GM23338 (cell line): ENCODE results near the gene SPNS3. TPM values are rescaled to one million over a fixed set of nuclear protein-coding genes. Genes with fewer than 3 reads are reported as not detected.

Experiments used
- ATAC-seq: fragments of 200-7000 bp; cut with Tn5 transposase; 3 replicates; pipeline ENCODE4 v1.9.1; 2020
- DNase-seq: peaks from one replicate; pipeline ENCODE4 v3.0.0-alpha.2; 2015; ENCODE audit warnings: low spot score
- H2AFZ ChIP-seq: fragments of 200-600 bp; sonication (generic); 2 replicates; pipeline ENCODE4 v1.8.0; 2016; ENCODE audit warnings: antibody characterized with exemption, mild to moderate bottlenecking, moderate library complexity
- H3F3A ChIP-seq: fragments of 200-600 bp; sonication (generic); replicated peaks from 2 replicates; pipeline ENCODE4 v1.8.0; 2017; ENCODE audit warnings: antibody characterized with exemption, mixed run types, low read depth
- H3K27ac ChIP-seq: fragments of 200-600 bp; sonication (generic); 2 replicates; pipeline ENCODE4 v1.6.1; 2016; ENCODE audit warnings: low read depth
- H3K27me3 ChIP-seq: fragments of 200-600 bp; sonication (generic); 2 replicates; pipeline ENCODE4 v1.8.0; 2016; ENCODE audit warnings: mild to moderate bottlenecking, mixed run types, moderate library complexity; ENCODE audit not compliant: insufficient read depth
- H3K36me3 ChIP-seq: fragments of 200-600 bp; sonication (generic); 2 replicates; pipeline ENCODE4 v1.8.0; 2016; ENCODE audit warnings: mild to moderate bottlenecking; ENCODE audit not compliant: insufficient read depth
- H3K4me1 ChIP-seq: fragments of 200-600 bp; sonication (generic); 2 replicates; pipeline ENCODE4 v1.8.0; 2016; ENCODE audit warnings: mild to moderate bottlenecking, moderate library complexity; ENCODE audit not compliant: insufficient read depth
- H3K4me2 ChIP-seq: fragments of 200-600 bp; sonication (generic); 2 replicates; pipeline ENCODE4 v1.7.1; 2017; ENCODE audit warnings: mixed run types
- H3K4me3 ChIP-seq: fragments of 200-600 bp; sonication (generic); 2 replicates; pipeline ENCODE4 v1.6.1; 2016; ENCODE audit warnings: mixed run types
- H3K79me2 ChIP-seq: fragments of 200-600 bp; sonication (generic); replicated peaks from 2 replicates; pipeline ENCODE4 v1.8.0; 2017; ENCODE audit warnings: mild to moderate bottlenecking; ENCODE audit not compliant: insufficient read depth
- H3K9me2 ChIP-seq: fragments of 200-600 bp; sonication (generic); 2 replicates; pipeline ENCODE4 v1.8.0; 2017; ENCODE audit not compliant: insufficient read depth
- H4K20me1 ChIP-seq: fragments of 200-600 bp; sonication (generic); replicated peaks from 2 replicates; pipeline ENCODE4 v1.8.0; 2017; ENCODE audit warnings: mild to moderate bottlenecking; ENCODE audit not compliant: insufficient read depth
- H3K27ac Mint-ChIP-seq: 2 replicates; pipeline ENCODE4 v1.8.0; 2020; ENCODE audit warnings: inconsistent platforms, mild to moderate bottlenecking, moderate library complexity, mixed read lengths
- H3K27me3 Mint-ChIP-seq: 3 replicates; pipeline ENCODE4 v1.8.0; 2022; ENCODE audit warnings: low read depth, mild to moderate bottlenecking, moderate library complexity, mixed read lengths, inconsistent platforms; ENCODE audit not compliant: insufficient read depth, poor library complexity
- H3K36me3 Mint-ChIP-seq: 3 replicates; pipeline ENCODE4 v1.8.0; 2021; ENCODE audit warnings: low read depth, mild to moderate bottlenecking, inconsistent platforms, moderate library complexity, mixed read lengths
- H3K4me1 Mint-ChIP-seq: 3 replicates; pipeline ENCODE4 v1.8.0; 2020; ENCODE audit warnings: mild to moderate bottlenecking, inconsistent platforms, mixed read lengths
- H3K4me3 Mint-ChIP-seq: 3 replicates; pipeline ENCODE4 v1.8.0; 2021; ENCODE audit warnings: moderate library complexity, mild to moderate bottlenecking, inconsistent platforms, mixed read lengths
- H3K9me3 Mint-ChIP-seq: 3 replicates; pipeline ENCODE4 v1.8.0; 2020; ENCODE audit warnings: moderate library complexity, mild to moderate bottlenecking, inconsistent platforms, mixed read lengths
- EZH2 ChIP-seq: fragments of 200-600 bp; sonication (generic); IDR thresholded peaks from one replicate; pipeline ENCODE4 v1.8.0; 2017; ENCODE audit warnings: antibody characterized with exemption, mild to moderate bottlenecking, low read depth; ENCODE audit not compliant: unreplicated experiment
- POLR2AphosphoS5 ChIP-seq: IDR thresholded peaks from 2 replicates; pipeline ENCODE4 v1.6.1; 2016; ENCODE audit warnings: antibody characterized with exemption, low read depth
- STAT1 ChIP-seq: IDR thresholded peaks from one replicate; pipeline ENCODE4 v1.6.1; 2016; ENCODE audit warnings: antibody characterized with exemption; ENCODE audit not compliant: unreplicated experiment
- ZNF331 ChIP-seq: fragments of 250-450 bp; sonication (Bioruptor Pico); IDR thresholded peaks from 2 replicates; pipeline ENCODE4 v1.5.0; 2020; ENCODE audit warnings: low read depth, mild to moderate bottlenecking, moderate library complexity
- polyA plus RNA-seq: library from polyadenylated mRNA; unstranded; fragments of >200 nt; fragmentation: Nextera tagmentation; extraction: Ambion mirVana; gene quantifications from 2 replicates; pipeline ENCODE4 v1.2.1, GENCODE V29; 2016
- total RNA-seq: library from RNA; depleted of rRNA; stranded (reverse); fragments of >200 nt; shearing (Covaris generic); gene quantifications from 2 replicates; pipeline ENCODE4 v1.2.3, GENCODE V29; 2014
- TF ChIP-seq, protein P1 (sequence below), 2 experiments: fragments of 200-600 bp in 1 of 2; sonication (generic) in 1 of 2; conservative IDR thresholded peaks; 2 replicates each; pipeline versions ENCODE4 v1.5.1 to v1.6.1; 2016 to 2017; ENCODE audit warnings: antibody characterized with exemption in 2 of 2, low read depth in 2 of 2, mild to moderate bottlenecking in 2 of 2, moderate library complexity in 1 of 2
- TF ChIP-seq, protein P2 (sequence below): fragments of 250-450 bp; sonication (Bioruptor Pico); IDR thresholded peaks from 2 replicates; pipeline ENCODE4 v1.5.0; 2020; ENCODE audit warnings: mild to moderate bottlenecking, moderate library complexity
- TF ChIP-seq, protein P3 (sequence below): IDR thresholded peaks from one replicate; pipeline ENCODE4 v1.6.1; 2018; ENCODE audit warnings: antibody characterized with exemption; ENCODE audit not compliant: unreplicated experiment

The SPNS3 gene
- total and polyA plus RNA-seq, 2 experiments from 2014 or later, result not detected

DNA sequence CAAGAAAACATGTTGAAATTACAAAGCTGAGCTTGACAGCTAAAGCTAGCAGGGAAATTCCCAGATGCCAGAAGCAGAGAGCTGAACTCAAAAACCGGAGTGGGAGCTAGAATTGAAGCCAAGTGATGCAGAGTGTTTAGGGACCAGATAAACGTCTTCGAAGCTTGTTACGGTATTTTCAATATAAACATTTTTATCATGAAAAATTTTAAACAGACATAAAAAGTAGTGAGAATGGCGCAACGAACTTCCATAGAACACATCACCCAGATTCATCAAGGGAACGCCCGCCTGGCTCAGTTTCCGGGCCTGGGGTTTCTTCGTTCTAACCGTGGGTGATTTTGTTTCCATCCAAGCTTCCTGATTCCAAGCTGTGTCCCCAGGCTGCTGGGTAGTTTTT, 83.0 kb downstream of the SPNS3 start:
- Histone ChIP-seq H3K36me3 (no peaks in the 10 kb centered on the region), H4K20me1 (no peaks in the 10 kb centered on the region), H3K27ac (no peak overlapping the region), H3K4me1 (no peaks in the 10 kb centered on the region), H3F3A (no peaks in the 10 kb centered on the region), H3K27me3 (0 out of 2 replicates have a peak, but pooled peaks cover 5% of the 10 kb centered on the region), H3K9me2 (no peaks in the 10 kb centered on the region), H3K4me2 (no peak overlapping the region), H3K79me2 (no peaks in the 10 kb centered on the region), H2AFZ (no peak overlapping the region), H3K4me3 (no peak overlapping the region)
- H3K36me3 Mint-ChIP-seq, result no peaks in the 10 kb centered on the region; the same call in 2 of the 3 replicates
- no peak for ATAC-seq
- DNase-seq, result no peak
- H3K4me3 Mint-ChIP-seq, result no peak overlapping the region
- H3K27me3 Mint-ChIP-seq, result peaks cover 15% of the 10 kb centered on the region
- H3K27ac Mint-ChIP-seq, result no peak overlapping the region
- H3K4me1 Mint-ChIP-seq, result peaks cover 7% of the 10 kb centered on the region
- TF ChIP-seq, protein P1, sequence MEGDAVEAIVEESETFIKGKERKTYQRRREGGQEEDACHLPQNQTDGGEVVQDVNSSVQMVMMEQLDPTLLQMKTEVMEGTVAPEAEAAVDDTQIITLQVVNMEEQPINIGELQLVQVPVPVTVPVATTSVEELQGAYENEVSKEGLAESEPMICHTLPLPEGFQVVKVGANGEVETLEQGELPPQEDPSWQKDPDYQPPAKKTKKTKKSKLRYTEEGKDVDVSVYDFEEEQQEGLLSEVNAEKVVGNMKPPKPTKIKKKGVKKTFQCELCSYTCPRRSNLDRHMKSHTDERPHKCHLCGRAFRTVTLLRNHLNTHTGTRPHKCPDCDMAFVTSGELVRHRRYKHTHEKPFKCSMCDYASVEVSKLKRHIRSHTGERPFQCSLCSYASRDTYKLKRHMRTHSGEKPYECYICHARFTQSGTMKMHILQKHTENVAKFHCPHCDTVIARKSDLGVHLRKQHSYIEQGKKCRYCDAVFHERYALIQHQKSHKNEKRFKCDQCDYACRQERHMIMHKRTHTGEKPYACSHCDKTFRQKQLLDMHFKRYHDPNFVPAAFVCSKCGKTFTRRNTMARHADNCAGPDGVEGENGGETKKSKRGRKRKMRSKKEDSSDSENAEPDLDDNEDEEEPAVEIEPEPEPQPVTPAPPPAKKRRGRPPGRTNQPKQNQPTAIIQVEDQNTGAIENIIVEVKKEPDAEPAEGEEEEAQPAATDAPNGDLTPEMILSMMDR (conservative IDR thresholded peaks at IDR 0.05; ENCODE audit: low read depth in 2 of 2), result no peak
- no peaks in the 10 kb centered on the region for H3K9me3 Mint-ChIP-seq

DNA sequence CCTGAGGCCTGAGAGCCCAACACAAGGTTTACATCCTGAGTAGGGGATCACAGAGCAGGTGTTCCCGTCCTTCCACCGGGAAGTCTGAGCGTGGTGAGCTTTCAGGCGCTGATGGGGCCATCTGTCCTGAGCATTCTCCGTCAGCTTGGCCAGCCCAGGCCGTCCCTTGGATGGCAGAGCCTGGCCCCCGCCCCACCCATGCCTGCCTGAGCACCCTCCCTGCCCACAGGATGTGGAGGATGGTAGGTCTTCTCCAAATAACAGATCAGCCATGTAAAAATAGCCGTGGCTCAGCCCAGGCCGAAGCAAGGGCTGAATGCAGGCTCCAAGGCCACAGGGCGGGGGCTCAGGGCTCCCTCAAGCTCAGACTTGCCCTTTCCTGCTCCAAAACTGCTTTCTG, 85.2 kb downstream of the SPNS3 start:
- peaks cover 7% of the 10 kb centered on the region for H3K4me1 Mint-ChIP-seq
- no peak overlapping the region for H3K4me3 Mint-ChIP-seq
- H3K27ac Mint-ChIP-seq, result no peak overlapping the region
- Histone ChIP-seq H3K9me2 (no peaks in the 10 kb centered on the region), H3K4me2 (no peak overlapping the region), H3K36me3 (no peaks in the 10 kb centered on the region), H3K4me1 (no peaks in the 10 kb centered on the region), H3K4me3 (no peak overlapping the region), H4K20me1 (no peaks in the 10 kb centered on the region), H3K27ac (no peak overlapping the region), H3K79me2 (no peaks in the 10 kb centered on the region), H3F3A (no peaks in the 10 kb centered on the region), H2AFZ (no peak overlapping the region), H3K27me3 (peaks cover 15% of the 10 kb centered on the region; the same call in 1 of the 2 replicates)
- no peaks in the 10 kb centered on the region; the same call in 2 of the 3 replicates for H3K36me3 Mint-ChIP-seq
- no peak for ATAC-seq
- H3K9me3 Mint-ChIP-seq, result no peaks in the 10 kb centered on the region
- no peak for DNase-seq
- TF ChIP-seq STAT1 (no peak), ZNF331 (CRISPR knock-in tag) (no peak), POLR2AphosphoS5 (no peak), EZH2 (no peak)
- TF ChIP-seq, protein P2, sequence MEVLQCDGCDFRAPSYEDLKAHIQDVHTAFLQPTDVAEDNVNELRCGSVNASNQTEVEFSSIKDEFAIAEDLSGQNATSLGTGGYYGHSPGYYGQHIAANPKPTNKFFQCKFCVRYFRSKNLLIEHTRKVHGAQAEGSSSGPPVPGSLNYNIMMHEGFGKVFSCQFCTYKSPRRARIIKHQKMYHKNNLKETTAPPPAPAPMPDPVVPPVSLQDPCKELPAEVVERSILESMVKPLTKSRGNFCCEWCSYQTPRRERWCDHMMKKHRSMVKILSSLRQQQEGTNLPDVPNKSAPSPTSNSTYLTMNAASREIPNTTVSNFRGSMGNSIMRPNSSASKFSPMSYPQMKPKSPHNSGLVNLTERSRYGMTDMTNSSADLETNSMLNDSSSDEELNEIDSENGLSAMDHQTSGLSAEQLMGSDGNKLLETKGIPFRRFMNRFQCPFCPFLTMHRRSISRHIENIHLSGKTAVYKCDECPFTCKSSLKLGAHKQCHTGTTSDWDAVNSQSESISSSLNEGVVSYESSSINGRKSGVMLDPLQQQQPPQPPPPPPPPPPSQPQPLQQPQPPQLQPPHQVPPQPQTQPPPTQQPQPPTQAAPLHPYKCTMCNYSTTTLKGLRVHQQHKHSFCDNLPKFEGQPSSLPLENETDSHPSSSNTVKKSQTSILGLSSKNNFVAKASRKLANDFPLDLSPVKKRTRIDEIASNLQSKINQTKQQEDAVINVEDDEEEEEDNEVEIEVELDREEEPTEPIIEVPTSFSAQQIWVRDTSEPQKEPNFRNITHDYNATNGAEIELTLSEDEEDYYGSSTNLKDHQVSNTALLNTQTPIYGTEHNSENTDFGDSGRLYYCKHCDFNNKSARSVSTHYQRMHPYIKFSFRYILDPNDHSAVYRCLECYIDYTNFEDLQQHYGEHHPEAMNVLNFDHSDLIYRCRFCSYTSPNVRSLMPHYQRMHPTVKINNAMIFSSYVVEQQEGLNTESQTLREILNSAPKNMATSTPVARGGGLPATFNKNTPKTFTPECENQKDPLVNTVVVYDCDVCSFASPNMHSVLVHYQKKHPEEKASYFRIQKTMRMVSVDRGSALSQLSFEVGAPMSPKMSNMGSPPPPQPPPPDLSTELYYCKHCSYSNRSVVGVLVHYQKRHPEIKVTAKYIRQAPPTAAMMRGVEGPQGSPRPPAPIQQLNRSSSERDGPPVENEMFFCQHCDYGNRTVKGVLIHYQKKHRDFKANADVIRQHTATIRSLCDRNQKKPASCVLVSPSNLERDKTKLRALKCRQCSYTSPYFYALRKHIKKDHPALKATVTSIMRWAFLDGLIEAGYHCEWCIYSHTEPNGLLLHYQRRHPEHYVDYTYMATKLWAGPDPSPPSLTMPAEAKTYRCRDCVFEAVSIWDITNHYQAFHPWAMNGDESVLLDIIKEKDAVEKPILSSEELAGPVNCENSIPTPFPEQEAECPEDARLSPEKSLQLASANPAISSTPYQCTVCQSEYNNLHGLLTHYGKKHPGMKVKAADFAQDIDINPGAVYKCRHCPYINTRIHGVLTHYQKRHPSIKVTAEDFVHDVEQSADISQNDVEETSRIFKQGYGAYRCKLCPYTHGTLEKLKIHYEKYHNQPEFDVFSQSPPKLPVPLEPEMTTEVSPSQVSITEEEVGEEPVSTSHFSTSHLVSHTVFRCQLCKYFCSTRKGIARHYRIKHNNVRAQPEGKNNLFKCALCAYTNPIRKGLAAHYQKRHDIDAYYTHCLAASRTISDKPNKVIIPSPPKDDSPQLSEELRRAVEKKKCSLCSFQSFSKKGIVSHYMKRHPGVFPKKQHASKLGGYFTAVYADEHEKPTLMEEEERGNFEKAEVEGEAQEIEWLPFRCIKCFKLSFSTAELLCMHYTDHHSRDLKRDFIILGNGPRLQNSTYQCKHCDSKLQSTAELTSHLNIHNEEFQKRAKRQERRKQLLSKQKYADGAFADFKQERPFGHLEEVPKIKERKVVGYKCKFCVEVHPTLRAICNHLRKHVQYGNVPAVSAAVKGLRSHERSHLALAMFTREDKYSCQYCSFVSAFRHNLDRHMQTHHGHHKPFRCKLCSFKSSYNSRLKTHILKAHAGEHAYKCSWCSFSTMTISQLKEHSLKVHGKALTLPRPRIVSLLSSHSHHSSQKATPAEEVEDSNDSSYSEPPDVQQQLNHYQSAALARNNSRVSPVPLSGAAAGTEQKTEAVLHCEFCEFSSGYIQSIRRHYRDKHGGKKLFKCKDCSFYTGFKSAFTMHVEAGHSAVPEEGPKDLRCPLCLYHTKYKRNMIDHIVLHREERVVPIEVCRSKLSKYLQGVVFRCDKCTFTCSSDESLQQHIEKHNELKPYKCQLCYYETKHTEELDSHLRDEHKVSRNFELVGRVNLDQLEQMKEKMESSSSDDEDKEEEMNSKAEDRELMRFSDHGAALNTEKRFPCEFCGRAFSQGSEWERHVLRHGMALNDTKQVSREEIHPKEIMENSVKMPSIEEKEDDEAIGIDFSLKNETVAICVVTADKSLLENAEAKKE (CRISPR knock-in tag), result no peak
- TF ChIP-seq, protein P3, sequence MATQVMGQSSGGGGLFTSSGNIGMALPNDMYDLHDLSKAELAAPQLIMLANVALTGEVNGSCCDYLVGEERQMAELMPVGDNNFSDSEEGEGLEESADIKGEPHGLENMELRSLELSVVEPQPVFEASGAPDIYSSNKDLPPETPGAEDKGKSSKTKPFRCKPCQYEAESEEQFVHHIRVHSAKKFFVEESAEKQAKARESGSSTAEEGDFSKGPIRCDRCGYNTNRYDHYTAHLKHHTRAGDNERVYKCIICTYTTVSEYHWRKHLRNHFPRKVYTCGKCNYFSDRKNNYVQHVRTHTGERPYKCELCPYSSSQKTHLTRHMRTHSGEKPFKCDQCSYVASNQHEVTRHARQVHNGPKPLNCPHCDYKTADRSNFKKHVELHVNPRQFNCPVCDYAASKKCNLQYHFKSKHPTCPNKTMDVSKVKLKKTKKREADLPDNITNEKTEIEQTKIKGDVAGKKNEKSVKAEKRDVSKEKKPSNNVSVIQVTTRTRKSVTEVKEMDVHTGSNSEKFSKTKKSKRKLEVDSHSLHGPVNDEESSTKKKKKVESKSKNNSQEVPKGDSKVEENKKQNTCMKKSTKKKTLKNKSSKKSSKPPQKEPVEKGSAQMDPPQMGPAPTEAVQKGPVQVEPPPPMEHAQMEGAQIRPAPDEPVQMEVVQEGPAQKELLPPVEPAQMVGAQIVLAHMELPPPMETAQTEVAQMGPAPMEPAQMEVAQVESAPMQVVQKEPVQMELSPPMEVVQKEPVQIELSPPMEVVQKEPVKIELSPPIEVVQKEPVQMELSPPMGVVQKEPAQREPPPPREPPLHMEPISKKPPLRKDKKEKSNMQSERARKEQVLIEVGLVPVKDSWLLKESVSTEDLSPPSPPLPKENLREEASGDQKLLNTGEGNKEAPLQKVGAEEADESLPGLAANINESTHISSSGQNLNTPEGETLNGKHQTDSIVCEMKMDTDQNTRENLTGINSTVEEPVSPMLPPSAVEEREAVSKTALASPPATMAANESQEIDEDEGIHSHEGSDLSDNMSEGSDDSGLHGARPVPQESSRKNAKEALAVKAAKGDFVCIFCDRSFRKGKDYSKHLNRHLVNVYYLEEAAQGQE, result no peak
- TF ChIP-seq, protein P1 (conservative IDR thresholded peaks at IDR 0.05; ENCODE audit: low read depth in 2 of 2), result no peak
- H3K27me3 Mint-ChIP-seq, result peaks cover 32% of the 10 kb centered on the region
